MCF 10A (cell line): ENCODE measurements around the gene MARF1. TPM values are rescaled to one million over a fixed set of nuclear protein-coding genes. Genes with fewer than 3 reads are reported as not detected.

Source experiments
- BruUV-seq: library from RNA; stranded (reverse); fragments of 400-500 nt; replicated peaks from 2 replicates; lab custom pipeline; 2021; lab: Mats Ljungman, UMichigan
- CTCF ChIA-PET: fragments of 300-600 bp; sonication (Branson Sonifier 250); formaldehyde crosslinking; extraction: SDS; loops from one replicate; lab custom pipeline; 2021; ENCODE audit warnings: antibody characterized with exemption, inconsistent platforms; lab: Yijun Ruan, JAX
- POLR2A ChIA-PET: fragments of 300-600, 350-650 bp; sonication (Branson Sonifier 250); formaldehyde crosslinking; extraction: SDS; loops from one replicate; lab custom pipeline; 2020; ENCODE audit warnings: antibody characterized with exemption, inconsistent platforms; lab: Yijun Ruan, JAX
- DNase-seq: peaks from one replicate; pipeline ENCODE4 v3.0.0-alpha.2; 2018; ENCODE audit not compliant: unreplicated experiment
- H3K27ac Mint-ChIP-seq: one replicate; pipeline ENCODE4 v1.8.0; 2022; ENCODE audit warnings: mild to moderate bottlenecking, low read depth, mixed read lengths; ENCODE audit not compliant: unreplicated experiment
- H3K27me3 Mint-ChIP-seq: one replicate; pipeline ENCODE4 v1.8.0; 2022; ENCODE audit warnings: mixed read lengths; ENCODE audit not compliant: insufficient read depth, unreplicated experiment
- H3K36me3 Mint-ChIP-seq: one replicate; pipeline ENCODE4 v1.8.0; 2022; ENCODE audit warnings: mild to moderate bottlenecking, moderate library complexity, mixed read lengths; ENCODE audit not compliant: insufficient read depth, unreplicated experiment
- H3K4me1 Mint-ChIP-seq: one replicate; pipeline ENCODE4 v1.8.0; 2022; ENCODE audit warnings: mixed read lengths; ENCODE audit not compliant: insufficient read depth, unreplicated experiment
- H3K4me3 Mint-ChIP-seq: one replicate; pipeline ENCODE4 v1.8.0; 2022; ENCODE audit warnings: mild to moderate bottlenecking, moderate library complexity, mixed read lengths; ENCODE audit not compliant: unreplicated experiment
- H3K9me3 Mint-ChIP-seq: one replicate; pipeline ENCODE4 v1.8.0; 2022; ENCODE audit warnings: mixed read lengths; ENCODE audit not compliant: unreplicated experiment
- CTCF ChIP-seq: fragments of 200-600 bp; IDR thresholded peaks from one replicate; pipeline ENCODE4 v1.8.0; 2022; ENCODE audit warnings: antibody characterized with exemption, mild to moderate bottlenecking; ENCODE audit not compliant: unreplicated experiment
- intact Hi-C: fragments of 100-400 bp; cut with micrococcal nuclease; formaldehyde crosslinking; loops from 2 replicates; pipeline ENCODE4 v1.14.1; 2022
- total RNA-seq: library from RNA; stranded (reverse); gene quantifications from 2 replicates; pipeline ENCODE4 v1.2.3, GENCODE V29; 2022

The MARF1 gene
- total RNA-seq, 1 experiment from 2014 or later, result 48.1 TPM

- H3K36me3 Mint-ChIP-seq, result peaks cover 66% of the 10 kb centered on the region
- intact Hi-C loops, result no loop called here
Measured at GRCh38 chr16:15605839-15606517, 37.0 kb downstream of the MARF1 start.

DNA sequence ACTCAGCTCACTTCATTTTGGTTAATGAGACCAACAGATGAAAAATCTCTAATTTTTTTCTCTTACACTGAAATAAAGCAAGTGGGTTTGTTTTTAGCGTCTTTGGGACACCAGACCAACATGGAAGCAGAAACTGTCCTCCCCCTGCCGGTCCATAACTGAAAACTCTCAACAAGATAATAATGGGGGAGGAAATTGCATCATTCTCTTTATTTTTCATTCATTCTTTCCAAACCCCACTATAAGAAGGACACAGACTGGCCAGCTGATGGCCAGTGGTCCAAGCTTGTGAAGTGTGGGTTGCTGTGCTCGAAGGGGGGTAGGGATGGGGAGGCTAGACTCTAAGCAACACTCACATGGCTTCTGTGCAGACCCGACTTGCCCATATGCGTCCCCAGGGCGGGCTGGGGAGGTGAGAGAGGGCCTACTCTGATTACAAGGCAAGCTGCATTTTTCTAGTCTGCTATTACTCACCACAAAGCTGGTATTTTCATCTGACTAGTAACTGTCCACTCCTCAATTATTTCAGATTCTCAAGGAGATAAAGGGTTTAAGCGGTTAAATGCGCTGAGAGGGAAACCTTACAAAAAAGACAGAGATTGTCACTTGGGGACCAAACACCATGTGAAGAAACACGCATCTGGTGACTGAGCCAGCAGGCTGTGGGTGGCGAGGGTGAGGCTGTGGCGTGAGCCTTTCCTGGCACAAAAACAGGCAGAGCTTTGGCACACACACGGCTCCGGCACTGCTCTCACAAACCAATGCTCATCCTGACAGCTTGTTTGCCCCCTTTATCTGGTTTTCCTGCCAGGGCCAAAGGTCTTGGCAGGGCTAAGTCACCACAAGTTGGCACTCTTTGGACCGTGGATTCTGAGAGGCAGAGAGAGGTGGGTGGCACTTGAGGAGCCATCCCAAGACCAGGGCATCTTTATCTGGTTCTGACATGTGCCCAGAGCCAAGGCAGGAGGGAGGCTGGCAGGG, 38.2 kb downstream of the MARF1 start:
- Mint-ChIP-seq H3K4me3 (no peak overlapping the region), H3K36me3 (peaks cover 66% of the 10 kb centered on the region), H3K4me1 (no peaks in the 10 kb centered on the region), H3K9me3 (no peaks in the 10 kb centered on the region), H3K27ac (no peak overlapping the region), H3K27me3 (no peaks in the 10 kb centered on the region)
- intact Hi-C loops, result no loop called here
- ChIA-PET POLR2A (no interaction called here), CTCF (no interaction called here)
- no peak for TF ChIP-seq CTCF
- no peak for DNase-seq
- BruUV-seq, result no TSS peak

More at GRCh38 chr16:15605839-15606517, 37.0 kb downstream of the MARF1 start:
- H3K9me3 Mint-ChIP-seq, result no peaks in the 10 kb centered on the region
- H3K27me3 Mint-ChIP-seq, result no peaks in the 10 kb centered on the region
- H3K4me3 Mint-ChIP-seq, result no peak overlapping the region
- POLR2A ChIA-PET, result no interaction called here
- H3K4me1 Mint-ChIP-seq, result no peaks in the 10 kb centered on the region
- no TSS peak for BruUV-seq
- no peak for DNase-seq
- CTCF ChIA-PET, result interaction anchor here (1.3 kb wide), 1 partner anchor 8 kb away, joined by 3 read pairs; no protein-coding TSS in a partner anchor
- TF ChIP-seq CTCF, result no peak
- no peak overlapping the region for H3K27ac Mint-ChIP-seq

GRCh38 chr16:15602285-15603044, 40.5 kb downstream of the MARF1 start:
- Mint-ChIP-seq H3K4me1 (no peaks in the 10 kb centered on the region), H3K4me3 (no peak overlapping the region), H3K27ac (no peak overlapping the region), H3K36me3 (peaks cover 66% of the 10 kb centered on the region), H3K9me3 (no peaks in the 10 kb centered on the region), H3K27me3 (no peaks in the 10 kb centered on the region)
- POLR2A ChIA-PET, result interaction anchor here (0.6 kb wide), 1 partner anchor 10 kb away, joined by 3 read pairs; no protein-coding TSS in a partner anchor
- intact Hi-C loops, result no loop called here
- no TSS peak for BruUV-seq
- no peak for DNase-seq
- CTCF ChIA-PET, result no interaction called here
- no peak for TF ChIP-seq CTCF
